ENCODE data around the gene GPR141.

DNA sequence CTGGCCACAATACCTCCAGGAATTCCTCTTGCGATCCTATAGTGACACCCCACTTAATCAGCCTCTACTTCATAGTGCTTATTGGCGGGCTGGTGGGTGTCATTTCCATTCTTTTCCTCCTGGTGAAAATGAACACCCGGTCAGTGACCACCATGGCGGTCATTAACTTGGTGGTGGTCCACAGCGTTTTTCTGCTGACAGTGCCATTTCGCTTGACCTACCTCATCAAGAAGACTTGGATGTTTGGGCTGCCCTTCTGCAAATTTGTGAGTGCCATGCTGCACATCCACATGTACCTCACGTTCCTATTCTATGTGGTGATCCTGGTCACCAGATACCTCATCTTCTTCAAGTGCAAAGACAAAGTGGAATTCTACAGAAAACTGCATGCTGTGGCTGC is 56.8 kb downstream of the GPR141 start:
- TF ChIP-seq, protein P1, sequence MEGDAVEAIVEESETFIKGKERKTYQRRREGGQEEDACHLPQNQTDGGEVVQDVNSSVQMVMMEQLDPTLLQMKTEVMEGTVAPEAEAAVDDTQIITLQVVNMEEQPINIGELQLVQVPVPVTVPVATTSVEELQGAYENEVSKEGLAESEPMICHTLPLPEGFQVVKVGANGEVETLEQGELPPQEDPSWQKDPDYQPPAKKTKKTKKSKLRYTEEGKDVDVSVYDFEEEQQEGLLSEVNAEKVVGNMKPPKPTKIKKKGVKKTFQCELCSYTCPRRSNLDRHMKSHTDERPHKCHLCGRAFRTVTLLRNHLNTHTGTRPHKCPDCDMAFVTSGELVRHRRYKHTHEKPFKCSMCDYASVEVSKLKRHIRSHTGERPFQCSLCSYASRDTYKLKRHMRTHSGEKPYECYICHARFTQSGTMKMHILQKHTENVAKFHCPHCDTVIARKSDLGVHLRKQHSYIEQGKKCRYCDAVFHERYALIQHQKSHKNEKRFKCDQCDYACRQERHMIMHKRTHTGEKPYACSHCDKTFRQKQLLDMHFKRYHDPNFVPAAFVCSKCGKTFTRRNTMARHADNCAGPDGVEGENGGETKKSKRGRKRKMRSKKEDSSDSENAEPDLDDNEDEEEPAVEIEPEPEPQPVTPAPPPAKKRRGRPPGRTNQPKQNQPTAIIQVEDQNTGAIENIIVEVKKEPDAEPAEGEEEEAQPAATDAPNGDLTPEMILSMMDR (conservative IDR thresholded peaks at IDR 0.05; ENCODE audit: low read length): no peak
- TF ChIP-seq EZH2phosphoT487 (IDR thresholded peaks at IDR 0.05; ENCODE audit: borderline replicate concordance): no peak
